ENCODE data around the gene PTPN20.

DNA sequence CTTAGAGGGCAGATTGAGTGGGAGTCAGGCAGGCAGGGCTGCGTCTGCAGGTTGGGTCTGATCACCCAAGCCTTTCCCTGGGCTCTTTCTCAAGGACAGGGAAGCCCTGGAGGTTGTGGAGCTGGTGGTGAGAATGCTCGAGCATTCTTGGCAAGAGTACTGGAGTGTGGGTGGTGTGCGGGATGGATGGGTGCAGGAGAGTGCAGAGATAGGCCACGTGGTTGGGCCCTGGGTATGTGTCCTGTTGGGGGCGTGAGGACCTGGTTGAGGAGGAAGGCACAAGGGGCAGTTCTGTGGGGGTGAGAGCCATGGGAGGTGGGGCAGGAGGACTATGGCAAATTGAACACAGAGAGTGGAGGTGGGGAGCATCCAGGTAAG is 135.9 kb downstream of the PTPN20 start:
- TF ChIP-seq, protein P1, sequence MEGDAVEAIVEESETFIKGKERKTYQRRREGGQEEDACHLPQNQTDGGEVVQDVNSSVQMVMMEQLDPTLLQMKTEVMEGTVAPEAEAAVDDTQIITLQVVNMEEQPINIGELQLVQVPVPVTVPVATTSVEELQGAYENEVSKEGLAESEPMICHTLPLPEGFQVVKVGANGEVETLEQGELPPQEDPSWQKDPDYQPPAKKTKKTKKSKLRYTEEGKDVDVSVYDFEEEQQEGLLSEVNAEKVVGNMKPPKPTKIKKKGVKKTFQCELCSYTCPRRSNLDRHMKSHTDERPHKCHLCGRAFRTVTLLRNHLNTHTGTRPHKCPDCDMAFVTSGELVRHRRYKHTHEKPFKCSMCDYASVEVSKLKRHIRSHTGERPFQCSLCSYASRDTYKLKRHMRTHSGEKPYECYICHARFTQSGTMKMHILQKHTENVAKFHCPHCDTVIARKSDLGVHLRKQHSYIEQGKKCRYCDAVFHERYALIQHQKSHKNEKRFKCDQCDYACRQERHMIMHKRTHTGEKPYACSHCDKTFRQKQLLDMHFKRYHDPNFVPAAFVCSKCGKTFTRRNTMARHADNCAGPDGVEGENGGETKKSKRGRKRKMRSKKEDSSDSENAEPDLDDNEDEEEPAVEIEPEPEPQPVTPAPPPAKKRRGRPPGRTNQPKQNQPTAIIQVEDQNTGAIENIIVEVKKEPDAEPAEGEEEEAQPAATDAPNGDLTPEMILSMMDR (IDR thresholded peaks at IDR 0.05) = no peak
- TF ChIP-seq POLR2A (IDR thresholded peaks at IDR 0.05) = no peak
- TF ChIP-seq POLR2AphosphoS5 (IDR thresholded peaks at IDR 0.05; ENCODE audit: insufficient read depth in 1 of 2, low read depth in 1 of 2) = no peak
